GM18858 (cell line): ENCODE data around the gene POLD4.

ENCODE experiments used
- ATAC-seq: cut with Tn5 transposase; IDR thresholded peaks from one replicate; pipeline ENCODE4 v1.9.1; 2021; ENCODE audit not compliant: unreplicated experiment

The POLD4 gene

DNA sequence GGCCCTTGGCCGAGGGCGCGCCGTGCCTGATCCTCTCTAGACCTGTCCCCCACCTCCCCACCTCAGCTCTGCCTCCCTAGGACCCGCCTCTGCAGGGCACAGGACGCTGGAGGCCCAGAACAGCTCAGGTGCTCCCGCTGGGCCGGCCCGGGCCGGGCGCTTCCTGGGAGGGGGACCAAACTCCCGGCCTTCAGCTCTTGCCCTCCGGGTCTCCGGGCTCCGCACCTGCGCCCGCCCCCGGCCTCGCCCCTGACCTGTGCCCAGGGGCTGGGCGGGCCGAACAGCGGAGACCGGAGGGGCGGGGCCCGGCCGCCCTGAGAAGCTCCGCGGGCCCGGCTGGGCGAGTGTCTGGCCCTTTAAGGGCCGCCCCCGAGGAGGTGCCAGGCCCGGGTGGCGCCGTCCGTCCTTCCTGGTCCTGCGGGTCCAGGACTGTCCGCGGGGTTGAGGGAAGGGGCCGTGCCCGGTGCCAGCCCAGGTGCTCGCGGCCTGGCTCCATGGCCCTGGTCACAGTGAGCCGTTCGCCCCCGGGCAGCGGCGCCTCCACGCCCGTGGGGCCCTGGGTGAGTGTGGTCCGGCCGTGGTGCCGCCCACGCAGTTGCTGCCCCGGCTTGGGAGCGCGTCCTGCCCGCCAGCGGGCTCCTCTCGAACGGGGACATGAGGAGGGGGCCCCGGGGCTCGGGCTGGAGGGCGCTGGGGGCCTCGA, 50.1 kb downstream of the POLD4 start, which contains the start of gene SSH3:
SSH3 (plus strand) TSS at position 399 of the 703 bp plus-strand sequence; CDS start at position 495, 96 bp downstream.
- ATAC-seq: no peak

DNA sequence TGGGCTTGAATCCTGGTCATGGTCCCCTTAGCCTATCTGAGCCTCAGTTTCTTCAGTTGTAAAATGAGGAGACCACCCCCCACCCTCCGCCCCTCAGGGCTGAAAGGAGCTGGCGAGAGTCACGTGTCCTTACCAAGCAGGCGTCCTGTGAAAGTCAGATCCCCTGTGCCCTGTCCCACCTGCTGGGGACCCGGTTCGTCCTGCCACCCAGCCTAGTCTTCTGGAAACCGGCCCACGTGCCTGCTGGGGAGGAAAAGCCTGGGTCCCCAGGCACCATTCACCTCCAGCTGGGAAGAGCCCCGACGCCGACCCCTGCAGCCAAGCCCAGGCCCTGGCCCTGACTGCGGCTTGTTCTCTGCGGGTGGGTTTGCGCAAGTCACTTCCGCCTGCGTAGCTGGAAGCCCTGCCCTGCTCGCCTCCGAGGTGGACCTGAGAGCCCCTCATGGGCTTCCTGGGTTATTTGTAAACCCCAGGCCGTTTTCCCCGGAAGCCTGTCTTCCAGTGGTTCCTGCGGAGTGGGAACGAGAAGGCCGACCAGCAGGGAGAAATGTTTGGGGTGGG, 50.7 kb downstream of the POLD4 start:
- ATAC-seq: no peak

DNA sequence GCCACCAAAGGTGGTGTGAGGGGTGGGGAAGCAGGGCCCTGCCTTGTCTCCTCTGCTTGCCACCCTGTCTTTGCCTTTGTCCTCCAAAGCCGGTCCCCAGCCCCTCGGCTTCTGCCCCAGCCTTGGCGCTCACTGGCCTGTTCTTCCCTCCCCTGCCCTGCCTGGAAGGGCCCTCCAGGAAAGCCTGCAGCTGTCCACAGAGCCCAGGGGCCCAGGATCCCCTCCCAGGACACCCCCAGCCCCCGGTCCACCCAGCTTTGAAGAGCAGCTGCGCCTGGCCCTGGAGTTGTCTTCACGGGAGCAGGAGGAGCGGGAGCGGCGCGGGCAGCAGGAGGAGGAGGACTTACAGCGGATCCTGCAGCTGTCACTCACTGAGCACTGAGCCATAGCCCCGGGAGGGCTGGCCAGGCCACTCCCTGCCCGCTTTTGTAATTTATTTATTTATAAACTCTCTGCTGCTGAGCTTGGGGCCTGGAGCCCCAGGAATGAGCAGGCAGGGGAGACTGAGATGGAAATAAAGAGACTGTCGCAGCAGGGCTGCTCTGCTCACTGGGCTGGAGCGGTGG, 51.3 kb downstream of the POLD4 start:
- no peak for ATAC-seq

DNA sequence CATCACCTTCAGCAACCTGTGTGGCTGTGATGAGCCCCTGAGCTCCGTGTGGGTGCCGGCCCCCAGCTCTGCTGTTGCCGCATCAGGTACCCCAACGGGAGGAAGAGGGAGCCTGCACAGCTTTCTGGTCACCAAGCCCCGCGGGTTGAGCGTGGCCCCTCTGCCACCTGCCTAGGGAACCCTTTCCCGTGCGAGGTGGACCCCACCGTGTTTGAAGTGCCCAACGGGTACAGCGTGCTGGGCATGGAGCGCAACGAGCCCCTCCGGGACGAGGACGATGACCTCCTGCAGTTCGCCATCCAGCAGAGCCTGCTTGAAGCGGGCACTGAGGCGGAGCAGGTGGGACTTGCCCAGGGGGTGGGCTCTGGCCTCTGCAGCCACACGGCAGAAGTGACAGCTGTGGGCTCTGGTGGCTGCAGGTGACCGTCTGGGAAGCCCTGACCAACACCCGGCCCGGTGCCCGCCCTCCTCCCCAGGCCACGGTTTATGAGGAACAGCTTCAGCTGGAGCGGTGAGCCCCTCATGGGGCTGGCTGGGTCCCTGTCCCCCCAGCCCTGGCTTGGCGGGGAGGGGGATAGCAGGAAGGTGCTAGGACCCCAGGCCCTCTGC, 51.9 kb downstream of the POLD4 start:
- no peak for ATAC-seq
